GM19239 (cell line): ENCODE measurements around the gene PAK4.

Source experiments
- DNase-seq: peaks from one replicate; pipeline ENCODE4 v3.0.0; 2011; ENCODE audit warnings: low spot score; ENCODE audit not compliant: insufficient read length
- FAIRE-seq: peaks from 2 replicates; lab custom pipeline; 2011; peaks lifted over from hg19 to GRCh38; lab: Jason Lieb, UNC

Gene PAK4

DNA sequence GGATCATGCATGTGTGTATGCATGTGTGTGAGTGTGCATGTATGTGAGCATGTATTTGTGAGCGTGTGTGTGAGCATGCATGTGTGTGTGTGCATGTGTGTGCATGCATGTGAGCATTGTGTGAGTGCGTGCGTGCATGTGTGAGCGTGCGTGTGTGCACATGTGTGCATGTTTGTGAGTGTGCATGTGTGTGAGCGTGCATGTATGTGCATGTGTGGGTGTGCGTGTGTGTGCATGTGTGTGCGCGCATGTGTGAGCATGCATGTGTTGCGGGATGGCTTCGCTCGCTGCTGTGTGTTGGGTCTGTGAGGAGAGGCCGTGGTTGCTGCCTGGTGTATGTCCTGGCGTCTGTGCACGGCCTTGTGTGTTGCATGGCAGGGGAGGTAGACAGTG is 32.4 kb downstream of the PAK4 start:
- no peak for DNase-seq
- no peak for FAIRE-seq

DNA sequence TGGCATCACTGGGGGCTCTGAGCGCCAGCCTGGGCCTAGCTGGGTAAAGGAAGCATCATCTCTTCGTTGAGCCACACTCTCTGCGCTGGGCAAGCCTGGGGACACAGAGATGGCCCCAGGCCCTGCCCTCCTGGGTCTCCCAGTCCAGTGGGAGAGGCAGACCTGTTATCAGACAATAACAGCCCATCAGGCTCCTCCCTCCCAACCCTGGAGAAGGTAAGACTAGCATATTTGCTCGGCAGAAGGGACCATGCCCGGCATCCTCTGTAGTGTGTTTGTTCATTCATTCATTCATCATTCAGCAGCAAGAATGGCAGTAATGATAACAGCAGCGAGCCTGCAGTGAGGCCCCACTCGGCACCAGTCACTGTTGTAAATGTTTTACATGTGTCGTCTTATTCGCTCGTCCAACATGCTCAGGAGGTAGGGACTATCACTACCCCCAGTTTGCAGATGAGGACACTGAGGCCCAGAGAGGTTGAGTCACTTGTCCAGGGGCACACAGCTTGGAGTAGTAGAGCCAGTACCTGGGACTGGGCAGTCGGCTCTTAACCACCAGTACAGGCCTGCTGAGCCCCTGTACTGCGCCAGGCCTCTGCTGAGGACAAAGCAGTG is 33.2 kb downstream of the PAK4 start:
- DNase-seq (no peak), FAIRE-seq (no peak)

DNA sequence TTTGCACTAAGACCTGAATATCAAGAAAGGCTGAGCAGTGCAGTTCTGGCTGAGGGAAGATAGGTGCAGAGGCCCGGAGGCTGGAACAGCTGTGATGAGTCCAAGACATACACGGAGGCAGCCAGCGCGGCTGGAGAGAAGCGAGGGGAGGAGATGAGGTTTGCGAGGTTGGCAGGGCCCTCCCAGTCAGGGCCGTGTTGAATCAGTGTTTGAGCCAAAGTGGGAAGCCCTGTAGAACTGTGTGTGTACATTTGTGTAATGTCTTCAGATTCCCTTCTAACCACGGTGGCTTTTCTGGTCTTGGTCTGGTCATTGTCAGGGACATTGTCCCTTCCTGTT is 34.9 kb downstream of the PAK4 start:
- FAIRE-seq (no peak), DNase-seq (no peak)

DNA sequence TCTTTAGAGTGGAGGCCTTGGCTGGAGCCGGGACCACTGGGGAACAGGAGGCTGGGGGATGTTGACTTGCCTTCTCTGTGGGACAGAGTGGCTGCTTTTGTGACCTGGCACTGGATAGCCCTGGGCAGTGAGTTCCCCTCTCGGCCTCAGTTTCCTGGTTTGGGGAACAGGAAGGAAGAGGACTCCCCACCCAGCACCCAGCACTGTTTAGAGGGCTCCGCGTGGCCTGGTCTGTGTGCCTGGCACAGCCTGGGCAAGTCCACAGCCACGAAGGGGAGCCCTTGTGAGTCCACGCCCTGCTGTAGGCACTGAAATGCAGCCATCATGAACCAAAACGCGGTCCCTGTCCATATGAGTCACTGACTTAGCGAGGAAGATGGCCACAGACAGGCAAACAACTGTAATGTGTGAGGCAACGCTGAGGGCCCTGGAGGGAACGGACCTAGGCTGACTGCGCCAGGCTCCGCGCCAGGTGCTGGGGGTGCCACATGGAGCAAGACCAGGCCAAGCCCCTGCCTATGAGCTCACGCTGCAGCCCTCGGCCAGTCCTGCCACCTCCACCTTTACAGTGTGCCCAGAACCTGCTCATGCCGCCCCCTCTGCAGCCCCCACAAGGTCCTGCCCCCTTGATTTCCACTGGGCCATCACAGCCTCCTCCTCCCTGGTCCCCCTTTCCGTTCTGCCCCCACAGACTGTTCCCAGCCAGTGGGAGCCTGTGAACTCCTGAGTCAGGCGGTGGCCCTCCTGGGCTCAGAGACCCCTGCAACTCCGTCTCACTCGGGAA is 35.5 kb downstream of the PAK4 start:
- DNase-seq = no peak
- no peak for FAIRE-seq

DNA sequence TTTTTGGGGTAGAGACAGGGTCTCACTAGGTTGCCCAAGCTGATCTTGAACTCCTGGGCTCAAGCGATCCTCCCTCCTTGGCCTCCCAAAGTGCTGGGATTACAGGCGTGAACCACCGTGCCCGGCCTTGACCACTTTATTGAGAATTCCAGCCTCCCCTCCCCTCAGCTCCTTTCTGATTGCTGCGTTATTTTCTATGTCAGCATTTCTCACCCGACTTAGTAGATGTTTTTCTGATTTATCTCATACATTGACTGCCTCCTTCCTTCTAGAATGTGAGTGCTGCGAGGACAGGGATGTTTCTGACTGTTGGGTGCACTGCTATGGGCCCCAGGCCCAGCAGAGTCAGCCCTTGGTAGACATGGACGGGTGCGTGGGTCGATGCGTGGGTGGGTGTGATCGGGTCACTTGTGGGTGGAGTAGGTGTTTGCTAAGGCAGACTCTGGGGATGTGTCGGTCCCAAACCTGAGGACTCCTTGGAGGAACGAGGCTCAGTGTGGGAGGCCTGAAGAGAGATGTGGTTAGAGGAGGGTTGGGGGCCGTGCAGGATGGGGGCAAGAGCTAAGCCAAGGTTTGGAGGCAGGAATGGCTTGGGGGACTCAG is 37.0 kb downstream of the PAK4 start:
- no peak for FAIRE-seq
- no peak for DNase-seq

DNA sequence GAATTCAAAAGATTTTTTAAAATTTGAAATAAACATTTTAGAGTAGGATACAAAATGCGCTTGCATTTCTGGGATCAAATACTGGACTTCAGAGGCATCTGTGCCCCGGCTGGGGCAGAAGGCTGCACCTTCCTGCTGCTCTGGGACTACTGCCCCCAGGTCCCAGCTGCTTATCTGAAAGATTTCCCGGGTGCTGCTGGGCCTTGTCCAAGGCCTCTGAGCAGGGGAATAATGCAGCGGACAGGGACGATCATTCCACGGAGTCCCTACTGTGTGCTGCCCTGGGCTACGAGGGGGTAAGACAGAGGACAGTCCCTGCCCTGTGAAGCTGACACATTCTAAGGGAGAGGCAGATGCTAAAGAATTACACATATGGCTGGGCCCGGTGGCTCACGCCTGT is 38.0 kb downstream of the PAK4 start:
- DNase-seq (no peak), FAIRE-seq (no peak)

DNA sequence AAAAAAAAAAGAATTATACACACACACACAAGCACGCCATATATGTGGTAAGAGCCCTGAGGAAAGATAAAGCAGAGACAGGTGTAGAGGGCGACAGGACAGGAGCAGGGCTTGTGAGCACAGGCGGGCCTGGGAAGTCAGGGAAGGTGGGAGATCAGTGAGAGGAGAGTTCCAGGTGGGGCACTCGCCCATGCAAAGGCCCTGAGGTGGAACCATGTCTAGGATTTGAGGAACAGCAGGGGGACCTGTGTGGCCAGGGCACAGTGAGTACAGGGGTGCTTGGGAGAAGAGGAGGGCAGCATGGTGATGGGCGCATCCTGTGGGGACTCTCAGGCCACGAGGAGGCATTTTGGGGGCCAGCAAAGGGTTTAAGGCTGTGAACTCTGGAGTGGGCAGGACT is 38.7 kb downstream of the PAK4 start:
- DNase-seq = no peak

DNA sequence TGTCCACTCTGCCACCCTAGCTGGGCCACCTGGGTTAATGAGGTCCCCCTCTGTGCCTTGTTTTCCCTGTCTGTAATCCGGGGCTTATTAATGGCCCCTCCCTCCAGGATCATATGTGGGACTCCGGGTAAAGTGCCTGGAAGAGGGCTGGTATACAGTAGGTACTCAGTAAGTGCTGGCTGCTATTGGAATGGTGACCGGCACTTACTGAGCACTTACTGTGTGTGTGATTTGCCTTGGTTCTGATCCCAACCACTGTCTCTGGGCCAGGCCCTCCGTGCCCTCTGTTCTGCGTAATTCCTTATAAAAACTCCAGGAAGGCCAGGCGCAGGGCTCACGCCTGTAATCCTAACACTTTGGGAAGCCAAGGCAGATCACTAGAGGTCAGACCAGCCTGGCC is 40.3 kb downstream of the PAK4 start:
- DNase-seq (no peak), FAIRE-seq (no peak)

More for the DNA sequence above, 38.7 kb downstream of the PAK4 start:
- FAIRE-seq = no peak

DNA sequence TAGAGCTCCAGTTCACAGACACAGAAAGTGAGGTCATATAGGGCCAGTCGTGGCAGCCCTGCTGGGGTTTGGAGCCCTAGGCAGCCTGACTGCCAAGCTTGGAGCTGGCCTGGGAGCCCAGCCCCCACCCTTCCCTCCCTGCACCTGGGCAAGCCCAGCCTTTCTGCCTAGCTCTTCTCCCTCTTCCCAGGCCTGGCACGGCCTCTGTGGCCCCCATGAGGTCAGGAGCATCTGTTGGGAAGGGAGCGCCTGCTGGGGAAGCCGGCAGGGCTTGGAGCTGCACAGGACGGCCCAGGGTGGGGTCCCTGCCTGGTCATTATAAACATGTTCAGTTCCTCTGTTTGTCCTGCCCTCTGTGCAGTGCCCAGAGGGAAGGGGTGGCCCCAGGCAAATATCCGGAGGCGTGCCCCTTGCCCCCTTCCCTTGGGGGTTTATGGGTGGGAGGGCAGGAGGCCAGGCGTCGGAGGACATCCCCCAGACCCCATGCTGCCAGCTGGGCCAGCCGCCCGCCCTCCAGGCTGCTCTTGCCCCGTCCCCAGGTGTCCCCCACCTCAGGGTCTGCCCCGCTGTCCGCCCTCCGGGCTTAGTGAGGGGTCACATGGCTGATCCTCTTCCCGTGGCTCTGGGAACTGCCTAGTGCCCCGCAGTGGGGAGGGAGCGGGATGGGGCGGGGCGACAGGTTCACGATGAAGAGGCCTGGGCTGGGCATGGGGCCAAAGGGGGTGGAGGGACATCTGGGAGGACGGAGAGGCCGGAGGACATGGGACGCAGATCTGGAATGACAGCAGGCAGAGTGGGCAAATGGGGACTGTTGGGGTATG is 41.2 kb downstream of the PAK4 start:
- DNase-seq (no peak), FAIRE-seq (no peak)

DNA sequence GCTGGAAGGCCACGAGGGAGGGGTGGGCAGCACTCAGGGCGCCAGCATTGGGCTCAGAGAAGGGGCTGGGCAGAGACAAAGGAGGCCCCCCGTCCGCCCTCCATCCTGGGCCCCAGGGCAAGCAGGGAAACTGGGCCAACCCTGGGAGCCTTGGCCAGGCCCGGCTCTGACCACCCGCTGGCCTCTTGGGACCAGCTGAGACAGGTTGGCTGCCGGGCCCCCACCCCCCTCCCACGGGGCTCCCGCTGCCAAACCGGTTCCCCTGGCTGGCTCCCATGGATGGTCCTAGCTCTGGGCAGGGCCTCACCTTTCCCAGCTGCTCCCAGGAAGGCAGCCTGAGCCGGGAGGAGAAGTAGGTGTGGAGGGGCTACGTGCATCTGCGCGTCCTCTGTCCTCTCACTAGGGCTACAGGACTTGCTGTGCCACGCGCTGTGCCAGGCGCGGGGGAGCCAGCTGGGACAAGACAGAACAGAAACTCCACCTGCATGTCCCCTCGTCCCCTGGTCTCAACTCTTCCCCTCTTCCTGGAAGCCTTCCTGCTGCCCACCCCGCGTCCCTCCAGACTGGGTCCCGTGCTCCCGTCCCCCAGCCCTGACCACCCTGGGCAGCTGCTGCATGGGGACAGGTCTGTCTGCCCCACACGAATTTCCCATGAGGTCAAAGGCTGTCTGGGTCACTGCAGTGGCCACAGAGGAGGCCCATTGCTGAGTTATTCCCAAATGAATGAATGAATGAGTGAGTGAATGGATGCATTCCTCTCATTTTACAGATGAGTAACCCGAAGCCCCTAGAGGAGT is 42.1 kb downstream of the PAK4 start:
- no peak for DNase-seq
- FAIRE-seq = no peak

DNA sequence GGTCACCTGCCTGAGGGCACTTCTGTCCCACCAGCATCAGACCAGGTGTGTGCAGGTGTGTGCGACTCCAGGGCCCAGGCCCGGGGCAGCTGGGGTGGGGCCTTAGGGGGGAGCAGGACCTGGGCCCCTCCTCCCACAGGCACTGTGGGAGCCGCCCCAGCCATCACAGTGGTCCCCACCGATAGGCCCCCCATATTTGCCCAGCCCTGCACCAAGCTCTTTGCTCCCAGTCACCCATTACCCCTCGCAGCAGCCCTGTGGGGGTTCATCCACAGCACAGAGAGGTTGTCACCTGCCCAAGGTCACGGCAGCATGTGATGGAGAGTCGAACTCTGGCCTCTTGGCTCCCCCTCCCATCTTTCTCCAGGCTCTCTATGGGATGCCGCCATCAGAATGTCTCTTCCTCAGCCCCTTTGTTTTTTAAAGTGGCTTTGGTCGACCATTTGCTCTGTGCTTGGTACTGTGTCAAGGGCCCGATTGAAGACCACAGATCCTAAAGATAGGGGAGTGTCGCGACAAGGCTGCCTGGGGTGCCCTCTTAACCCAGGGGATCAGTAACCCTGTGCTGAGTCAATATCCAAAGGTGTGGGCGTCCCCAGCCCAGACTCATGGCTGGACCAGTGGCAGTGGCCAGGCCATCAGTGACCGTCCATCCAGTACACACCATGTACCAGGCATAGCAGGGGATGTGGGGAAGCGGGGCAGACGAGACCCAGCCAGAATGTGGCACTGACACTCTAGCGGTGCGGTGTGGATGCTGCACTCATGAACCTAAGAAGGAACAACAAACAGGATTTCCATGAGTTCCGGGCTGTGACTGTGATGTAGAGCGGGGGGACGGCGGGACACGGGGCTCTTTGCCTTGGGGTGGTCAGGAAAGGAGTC is 42.9 kb downstream of the PAK4 start:
- no peak for DNase-seq
- FAIRE-seq = no peak

DNA sequence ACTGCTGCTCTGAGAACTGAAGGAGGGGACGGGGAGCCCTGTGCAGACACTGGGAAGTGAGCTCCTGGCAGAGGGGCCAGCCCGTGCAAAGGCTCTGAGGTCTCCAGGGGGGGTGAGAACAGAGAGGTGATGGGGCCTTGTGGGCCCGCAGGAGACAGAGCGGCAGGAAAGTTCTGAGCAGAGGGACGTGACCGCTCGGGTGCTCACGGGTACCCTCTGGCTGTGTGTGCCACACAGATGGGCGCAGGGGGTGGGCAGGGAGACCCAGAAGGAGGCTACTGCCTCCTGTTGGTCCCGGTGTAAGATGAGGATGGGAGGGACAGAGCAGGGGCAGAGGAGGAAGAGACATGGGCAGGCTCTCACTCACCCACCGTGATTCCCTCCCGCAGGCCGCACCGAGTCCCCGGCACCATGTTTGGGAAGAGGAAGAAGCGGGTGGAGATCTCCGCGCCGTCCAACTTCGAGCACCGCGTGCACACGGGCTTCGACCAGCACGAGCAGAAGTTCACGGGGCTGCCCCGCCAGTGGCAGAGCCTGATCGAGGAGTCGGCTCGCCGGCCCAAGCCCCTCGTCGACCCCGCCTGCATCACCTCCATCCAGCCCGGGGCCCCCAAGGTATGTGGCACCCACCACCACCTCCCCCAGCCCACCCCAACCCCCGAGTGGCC is 43.7 kb downstream of the PAK4 start:
- no peak for FAIRE-seq
- DNase-seq = no peak

DNA sequence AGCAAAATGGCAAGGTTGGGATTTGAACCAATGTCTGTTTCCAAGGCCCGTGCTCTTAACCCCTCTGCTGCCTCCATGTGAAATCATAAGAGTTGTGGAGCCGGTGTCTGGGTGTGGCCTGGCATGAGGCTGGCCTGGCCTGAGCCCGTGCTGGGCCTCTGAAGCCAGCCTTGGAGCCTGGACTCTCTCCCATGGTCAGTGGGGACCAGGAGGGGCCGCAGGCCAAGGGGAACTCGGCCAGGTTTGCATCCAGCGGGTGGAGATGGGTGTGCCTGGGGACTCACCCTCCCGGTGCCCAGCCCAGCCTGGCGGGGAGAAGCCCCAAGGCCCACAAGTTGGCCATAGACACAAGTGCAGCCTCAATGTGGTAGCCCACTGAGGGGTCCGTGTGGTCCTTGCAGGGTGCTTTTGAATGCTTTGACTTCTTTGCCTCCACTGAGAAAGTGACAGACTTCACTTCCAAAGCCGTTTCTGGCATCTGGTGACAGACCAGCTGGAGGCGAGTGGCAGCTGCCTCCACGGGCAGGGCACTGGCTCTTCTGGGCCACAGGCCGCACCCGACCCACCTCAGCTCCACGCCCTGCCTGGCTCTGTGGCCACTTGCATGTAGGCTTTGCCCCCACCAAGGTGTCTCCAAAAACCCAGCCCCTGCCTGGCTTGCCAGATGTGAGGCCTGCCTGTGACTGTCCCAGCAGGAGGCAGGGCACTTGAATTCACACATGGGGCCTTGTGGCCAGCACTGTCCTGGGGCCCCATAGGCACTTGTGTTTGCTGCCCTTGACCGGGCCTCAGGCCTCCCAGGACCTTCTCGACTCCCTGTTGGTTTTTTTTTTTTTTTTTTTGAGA is 45.0 kb downstream of the PAK4 start:
- no peak for DNase-seq
- FAIRE-seq = no peak

DNA sequence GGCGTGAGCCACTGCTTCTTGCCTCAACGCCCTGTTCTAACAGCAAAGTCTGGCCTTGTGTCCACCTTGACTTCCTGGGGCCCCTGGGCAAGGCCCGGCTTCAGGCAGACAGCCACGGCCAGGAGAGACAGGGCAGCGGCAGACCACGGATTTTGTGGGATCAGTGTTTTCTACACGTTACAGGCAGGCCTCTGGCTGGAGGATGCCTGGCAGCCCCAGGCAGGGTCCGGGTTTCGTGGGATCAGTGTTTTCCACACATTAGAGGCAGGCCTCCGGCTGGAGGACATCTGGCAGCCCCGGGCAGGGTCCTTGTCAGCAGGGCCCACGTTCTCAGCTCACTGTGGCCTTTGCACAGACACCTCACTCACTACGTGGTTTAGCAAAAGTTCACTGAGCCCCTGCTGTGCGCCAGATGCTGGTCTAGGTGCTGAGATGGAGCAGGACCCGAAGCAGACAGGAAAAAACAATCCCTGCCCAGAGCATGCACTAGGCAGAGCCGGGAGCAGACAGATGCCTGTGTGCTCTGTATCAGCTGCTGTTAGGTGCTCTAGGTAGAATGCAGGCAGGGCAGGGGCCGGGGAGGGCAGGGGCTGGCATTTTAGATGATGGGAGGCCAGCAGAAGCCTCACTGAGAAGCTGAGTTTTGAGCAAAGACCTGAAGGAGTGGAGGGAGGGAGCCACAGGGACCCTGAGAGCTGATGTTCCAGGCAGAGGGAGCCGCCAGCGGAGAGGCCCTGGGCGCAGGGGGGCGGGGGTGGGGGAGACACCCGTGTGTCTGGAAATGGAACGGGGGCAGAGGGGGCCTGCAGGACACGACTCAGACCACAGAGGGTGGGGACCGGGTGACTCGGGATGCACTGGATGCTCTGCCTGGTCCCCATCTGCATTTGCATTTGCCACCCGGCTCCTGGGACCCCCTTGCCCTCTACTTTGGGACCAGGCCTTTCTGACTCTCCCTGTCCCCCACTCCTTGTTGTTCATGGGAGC is 46.2 kb downstream of the PAK4 start:
- DNase-seq = no peak
- FAIRE-seq = no peak

DNA sequence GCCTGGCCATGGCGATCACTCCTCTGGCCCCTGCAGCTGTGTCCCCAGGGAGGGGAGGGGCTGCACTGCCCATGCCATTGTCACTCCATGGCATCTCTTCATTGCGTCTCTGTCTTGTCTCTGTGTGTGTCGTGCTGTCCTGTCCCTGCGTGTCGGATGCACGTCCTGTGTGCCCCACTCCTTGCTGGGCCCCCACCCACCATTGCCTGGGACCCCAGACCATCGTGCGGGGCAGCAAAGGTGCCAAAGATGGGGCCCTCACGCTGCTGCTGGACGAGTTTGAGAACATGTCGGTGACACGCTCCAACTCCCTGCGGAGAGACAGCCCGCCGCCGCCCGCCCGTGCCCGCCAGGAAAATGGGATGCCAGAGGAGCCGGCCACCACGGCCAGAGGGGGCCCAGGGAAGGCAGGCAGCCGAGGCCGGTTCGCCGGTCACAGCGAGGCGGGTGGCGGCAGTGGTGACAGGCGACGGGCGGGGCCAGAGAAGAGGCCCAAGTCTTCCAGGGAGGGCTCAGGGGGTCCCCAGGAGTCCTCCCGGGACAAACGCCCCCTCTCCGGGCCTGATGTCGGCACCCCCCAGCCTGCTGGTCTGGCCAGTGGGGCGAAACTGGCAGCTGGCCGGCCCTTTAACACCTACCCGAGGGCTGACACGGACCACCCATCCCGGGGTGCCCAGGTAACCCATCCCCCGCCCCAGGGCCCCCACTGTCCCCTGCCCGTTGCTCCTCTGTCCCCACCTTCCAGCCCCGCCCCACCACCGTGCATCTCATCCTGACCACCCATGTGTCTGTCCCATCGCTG is 47.3 kb downstream of the PAK4 start:
- FAIRE-seq = no peak
- no peak for DNase-seq

DNA sequence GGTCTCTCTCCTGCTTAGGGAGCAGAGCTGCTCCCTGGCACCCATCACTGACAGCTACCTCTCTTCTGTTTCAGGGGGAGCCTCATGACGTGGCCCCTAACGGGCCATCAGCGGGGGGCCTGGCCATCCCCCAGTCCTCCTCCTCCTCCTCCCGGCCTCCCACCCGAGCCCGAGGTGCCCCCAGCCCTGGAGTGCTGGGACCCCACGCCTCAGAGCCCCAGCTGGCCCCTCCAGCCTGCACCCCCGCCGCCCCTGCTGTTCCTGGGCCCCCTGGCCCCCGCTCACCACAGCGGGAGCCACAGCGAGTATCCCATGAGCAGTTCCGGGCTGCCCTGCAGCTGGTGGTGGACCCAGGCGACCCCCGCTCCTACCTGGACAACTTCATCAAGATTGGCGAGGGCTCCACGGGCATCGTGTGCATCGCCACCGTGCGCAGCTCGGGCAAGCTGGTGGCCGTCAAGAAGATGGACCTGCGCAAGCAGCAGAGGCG is 48.0 kb downstream of the PAK4 start:
- FAIRE-seq (no peak), DNase-seq (no peak)
